Spleen (tissue), 11 donors: ENCODE results near the gene FGF19. TPM values are rescaled to one million over a fixed set of nuclear protein-coding genes. Genes with fewer than 3 reads are reported as not detected.

ENCODE experiments used
- DNase-seq: peaks from one replicate; pipeline ENCODE4 v3.0.0-alpha.2; 2020
- H3K27ac ChIP-seq, 8 donors: fragments of 200-600 bp; sonication (generic) in 7 of 8; 1 replicate in 4 of 8; 2 replicates in 4 of 8; pipeline versions ENCODE4 v1.5.0 to v1.8.0; 2016 to 2021; ENCODE audit warnings: inconsistent platforms in 4 of 8, mild to moderate bottlenecking in 4 of 8, moderate library complexity in 1 of 8
- H3K27me3 ChIP-seq, 7 donors: fragments of 200-600 bp; sonication (generic) in 6 of 7; replicated peaks in 1 of 7; 1 replicate in 4 of 7; 2 replicates in 3 of 7; pipeline versions ENCODE4 v1.5.0 to v1.8.0; 2016 to 2021; ENCODE audit warnings: inconsistent platforms in 3 of 7, mild to moderate bottlenecking in 1 of 7
- H3K36me3 ChIP-seq, 6 donors: fragments of 200-600 bp; sonication (generic) in 5 of 6; 1 replicate in 4 of 6; 2 replicates in 2 of 6; pipeline versions ENCODE4 v1.5.0 to v1.8.0; 2016 to 2021; ENCODE audit warnings: inconsistent platforms in 2 of 6
- H3K4me1 ChIP-seq, 6 donors: fragments of 200-600 bp; sonication (generic) in 5 of 6; 1 replicate in 3 of 6; 2 replicates in 3 of 6; pipeline versions ENCODE4 v1.5.0 to v1.8.0; 2016 to 2021; ENCODE audit warnings: inconsistent platforms in 3 of 6
- H3K4me3 ChIP-seq, 8 donors: fragments of 200-600 bp; sonication (generic) in 7 of 8; 1 replicate in 4 of 8; 2 replicates in 4 of 8; pipeline versions ENCODE4 v1.5.0 to v1.8.0; 2016 to 2021; ENCODE audit warnings: inconsistent platforms in 4 of 8, mild to moderate bottlenecking in 4 of 8, moderate library complexity in 2 of 8
- H3K9me3 ChIP-seq, 8 donors: fragments of 200-600 bp; sonication (generic) in 7 of 8; 1 replicate in 4 of 8; 2 replicates in 4 of 8; pipeline versions ENCODE4 v1.5.0 to v1.8.0; 2016 to 2021; ENCODE audit warnings: inconsistent platforms in 4 of 8
- CTCF ChIP-seq, 11 experiments: fragments of 200-600 bp in 7 of 11; fragments of 450-650 bp in 4 of 11; sonication (generic) in 4 of 11; IDR thresholded peaks in 8 of 11; conservative IDR thresholded peaks in 3 of 11; 1 replicate in 7 of 11; 2 replicates in 4 of 11; pipeline versions ENCODE4 v1.4.0 to v1.8.0; 2016 to 2021; ENCODE audit warnings: antibody characterized with exemption in 11 of 11, inconsistent platforms in 4 of 11, mild to moderate bottlenecking in 1 of 11
- POLR2A ChIP-seq, 3 donors: fragments of 450-650 bp; IDR thresholded peaks; one replicate each; pipeline ENCODE4 v1.5.1; 2017; ENCODE audit warnings: antibody characterized with exemption in 3 of 3, mild to moderate bottlenecking in 1 of 3
- POLR2AphosphoS5 ChIP-seq, 3 donors: sonication (generic); formaldehyde crosslinking; IDR thresholded peaks; one replicate each; pipeline ENCODE4 v1.5.1; 2017; ENCODE audit warnings: antibody characterized with exemption in 3 of 3
- WGBS, 5 donors: extraction: QIAGEN DNeasy Blood & Tissue Kit in 3 of 5; methylation state at CpG; one replicate each; pipeline versions ENCODE4 v1.1.5 to v1.1.7; 2013 to 2018; 5-methylcytosine and 5-hydroxymethylcytosine counted together
- intact Hi-C: fragments of 100-400 bp; cut with DNase I; formaldehyde crosslinking; loops from one replicate; pipeline ENCODE4 v1.15.0; 2023; ENCODE audit warnings: low total_unique reads
- polyA plus RNA-seq, 3 donors: library from polyadenylated mRNA; stranded (reverse); fragments of 200-250 nt; gene quantifications; one replicate each; pipeline ENCODE4 v1.2.1, GENCODE V29; 2013
- total RNA-seq, 7 donors: library from RNA; depleted of rRNA in 3 of 7; stranded (reverse); fragments of >200 nt in 3 of 7; fragmentation: NEBNext Ultra II Directional in 4 of 7; extraction: Animal tissue kit (Norgen Biotek cat#: 25700) in 4 of 7; gene quantifications; one replicate each; pipeline versions ENCODE4 v1.1.0 to v1.2.1, GENCODE V29; 2016 to 2021
- donor health status: healthy with polysubstance abuse.
- donor health status: DM: no; HTN: no; CAD: no; lungs with moderate emphysema.
- donor health status: DM: no; HTN: no; CAD: no.
- donor health status: Bipolar disorder and iron deficiency.
- donor health status: healthy.
- donor health status: DM: no; HTN: no; CAD: no.
- donor health status: DM: yes; HTN: yes; CAD: no.

FGF19 gene
- total and polyA plus RNA-seq, 10 donors, result not detected

- Histone ChIP-seq H3K36me3 (no peaks in the 10 kb centered on the region), H3K4me3 (no peak overlapping the region), H3K27me3 (peaks cover 5 to 97% (median 73%) of the 10 kb centered on the region in 7 donors), H3K4me1 (peaks cover 7 to 51% (median 35%) of the 10 kb centered on the region in 6 donors), H3K27ac (no peak overlapping the region), H3K9me3 (no peaks in the 10 kb centered on the region)
- intact Hi-C loops, result no loop called here
- DNase-seq, result peak; percentile 78
- TF ChIP-seq POLR2AphosphoS5 (IDR thresholded peaks at IDR 0.05) (peak; percentile 32 to 73 (median 53)), POLR2A (IDR thresholded peaks at IDR 0.05) (no peak)
- WGBS, 5 donors, result 25 to 30% (median 28%) methylated on average over 12 to 20 of the region's 20 CpGs
Observed at GRCh38 chr11:69700278-69701140, 3.3 kb downstream of the FGF19 start.

- peaks cover 3 to 97% (median 60%) of the 10 kb centered on the region in 7 donors for H3K27me3 ChIP-seq
- H3K4me3 ChIP-seq, result no peak overlapping the region
- 63 to 73% (median 66%) methylated on average over 12 to 13 of the region's 13 CpGs for WGBS, 5 donors
- TF ChIP-seq CTCF (IDR thresholded peaks at IDR 0.05 in 8 of 11, conservative IDR thresholded peaks at IDR 0.05 in 3 of 11) (no peak), POLR2AphosphoS5 (IDR thresholded peaks at IDR 0.05) (no peak), POLR2A (IDR thresholded peaks at IDR 0.05) (no peak)
- H3K9me3 ChIP-seq, result no peaks in the 10 kb centered on the region
- peaks cover 5 to 38% (median 22%) of the 10 kb centered on the region in 6 donors for H3K4me1 ChIP-seq
- DNase-seq, result peak; percentile 62
- no peaks in the 10 kb centered on the region for H3K36me3 ChIP-seq
- intact Hi-C loops, result no loop called here
- H3K27ac ChIP-seq, result no peak overlapping the region
Observed at GRCh38 chr11:69699213-69699612, 4.6 kb downstream of the FGF19 start.

- intact Hi-C loops, result no loop called here
- Histone ChIP-seq H3K9me3 (no peaks in the 10 kb centered on the region), H3K27me3 (peaks cover 0 to 97% (median 52%) of the 10 kb centered on the region in 7 donors), H3K4me3 (no peak overlapping the region), H3K4me1 (peaks cover 0 to 29% (median 14%) of the 10 kb centered on the region in 6 donors), H3K27ac (no peak overlapping the region), H3K36me3 (no peaks in the 10 kb centered on the region)
- WGBS, 5 donors, result 86 to 95% (median 87%) methylated on average over 2 of the region's 2 CpGs
- no peak for TF ChIP-seq CTCF (IDR thresholded peaks at IDR 0.05 in 8 of 11, conservative IDR thresholded peaks at IDR 0.05 in 3 of 11)
- no peak for TF ChIP-seq POLR2A (IDR thresholded peaks at IDR 0.05)
- TF ChIP-seq POLR2AphosphoS5 (IDR thresholded peaks at IDR 0.05), result no peak
- peak; percentile 54 for DNase-seq
Observed at GRCh38 chr11:69698362-69698761, 5.5 kb downstream of the FGF19 start.

- Histone ChIP-seq H3K36me3 (no peaks in the 10 kb centered on the region), H3K4me1 (peaks cover 0 to 24% (median 8%) of the 10 kb centered on the region in 6 donors), H3K9me3 (no peaks in the 10 kb centered on the region), H3K4me3 (no peak overlapping the region), H3K27me3 (peaks cover 0 to 96% (median 46%) of the 10 kb centered on the region in 7 donors), H3K27ac (no peak overlapping the region)
- TF ChIP-seq POLR2AphosphoS5 (IDR thresholded peaks at IDR 0.05), result no peak
- TF ChIP-seq POLR2A (IDR thresholded peaks at IDR 0.05), result no peak
- TF ChIP-seq CTCF (IDR thresholded peaks at IDR 0.05 in 8 of 11, conservative IDR thresholded peaks at IDR 0.05 in 3 of 11), result no peak
- peak; percentile 22 for DNase-seq
- 81 to 86% (median 84%) methylated on average over 9 to 10 of the region's 10 CpGs for WGBS, 5 donors
- intact Hi-C loops, result no loop called here
Observed at GRCh38 chr11:69697861-69698260, 6.0 kb downstream of the FGF19 start.
